GM20000 (cell line): ENCODE data around the gene ACOT8.
"Not testable (repeated sequence)": the region's sequence is repeated elsewhere in the genome, so short reads cannot be mapped to it uniquely, and the experiment has no call there.

Source experiments
- DNase-seq: peaks from one replicate; pipeline ENCODE4 v3.0.0; 2012; ENCODE audit warnings: low spot score
- CTCF ChIP-seq: IDR thresholded peaks from 2 replicates; pipeline ENCODE4 v1.5.1; 2012; ENCODE audit warnings: mild to moderate bottlenecking, control low read depth; ENCODE audit errors: extremely low read depth, missing control alignments

The ACOT8 gene

GRCh38 chr20:45882469-45883099 is 25.4 kb upstream of the ACOT8 start:
- DNase-seq, result no peak
- TF ChIP-seq CTCF, result no peak

DNA sequence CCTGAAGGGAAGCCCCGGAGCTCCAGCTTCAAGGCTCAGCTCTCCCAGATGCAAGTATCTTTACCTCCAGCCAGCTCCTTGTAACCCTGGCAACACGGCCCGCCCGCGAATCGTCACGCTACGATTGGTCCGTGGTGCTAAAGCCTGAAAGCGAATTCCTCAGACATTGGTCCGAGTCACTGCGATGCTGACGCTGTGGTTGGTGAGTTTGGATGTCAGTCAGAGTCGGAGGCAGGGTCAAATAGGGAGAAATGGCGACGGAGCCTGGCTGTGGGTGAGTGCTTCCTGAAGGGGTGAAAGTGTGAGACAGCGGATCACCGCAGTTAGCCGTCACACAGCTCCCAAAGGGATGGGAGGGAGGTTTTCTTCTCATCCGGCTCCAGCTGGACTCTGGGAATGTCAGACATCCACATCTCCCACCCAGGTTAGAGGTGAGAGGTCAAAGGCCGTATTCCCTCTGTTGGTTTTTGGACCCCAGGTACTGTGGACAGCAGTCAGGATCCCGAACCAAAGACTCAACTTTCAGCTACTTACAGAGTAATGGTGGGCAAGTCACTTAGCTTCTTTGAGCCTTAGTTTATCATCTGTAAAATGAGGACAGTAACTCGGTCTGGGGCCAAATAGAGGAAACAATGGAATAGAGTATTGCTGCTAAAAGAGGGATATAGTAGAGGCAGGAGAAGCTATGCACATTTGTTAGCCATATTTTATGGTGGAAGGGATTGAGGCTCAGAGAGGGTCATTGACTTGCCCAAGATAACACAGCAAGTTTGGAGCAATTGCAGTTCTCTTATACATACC is 24.0 kb upstream of the ACOT8 start, which contains the start of gene ZSWIM1:
ZSWIM1 (plus strand) TSS at position 240 of the 801 bp plus-strand sequence. CDS start 1,366 bp downstream, outside the sequence.
- DNase-seq, result peak; percentile 97

DNA sequence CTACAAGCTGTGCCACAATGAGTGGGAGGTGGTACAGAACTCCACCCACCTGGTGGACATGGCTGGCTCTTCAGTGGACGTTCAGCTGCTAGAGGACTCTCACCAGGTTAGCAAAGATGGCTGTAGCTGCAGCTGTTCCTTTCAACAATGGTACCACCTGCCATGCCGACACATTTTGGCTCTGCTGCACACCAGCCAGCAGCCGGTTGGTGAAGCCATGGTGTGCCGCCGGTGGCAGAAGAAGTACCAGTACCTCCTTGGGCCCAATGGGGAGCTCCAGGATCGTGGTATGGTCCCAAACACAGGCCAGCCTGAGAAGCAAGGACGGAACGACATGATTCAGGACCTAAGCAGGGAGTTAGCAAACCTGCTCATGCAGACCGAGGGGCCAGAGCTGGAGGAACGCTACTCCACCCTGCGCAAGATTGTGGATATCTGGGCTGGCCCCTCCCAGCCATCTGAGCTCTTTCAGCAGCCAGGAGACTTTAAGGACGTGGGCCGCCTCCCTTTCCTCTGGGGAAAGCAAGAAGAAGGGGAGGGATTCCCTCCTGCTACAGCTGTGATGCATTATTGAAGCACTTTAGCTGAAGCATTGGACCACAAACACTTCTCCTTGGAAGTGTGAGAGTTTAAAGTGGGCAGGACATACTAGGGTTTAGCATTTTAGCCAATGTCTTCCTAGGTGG is 21.0 kb upstream of the ACOT8 start:
- no peak for DNase-seq
- TF ChIP-seq CTCF, result no peak

More for the DNA sequence above, 24.0 kb upstream of the ACOT8 start, which contains the start of gene ZSWIM1:
- TF ChIP-seq CTCF, result no peak

DNA sequence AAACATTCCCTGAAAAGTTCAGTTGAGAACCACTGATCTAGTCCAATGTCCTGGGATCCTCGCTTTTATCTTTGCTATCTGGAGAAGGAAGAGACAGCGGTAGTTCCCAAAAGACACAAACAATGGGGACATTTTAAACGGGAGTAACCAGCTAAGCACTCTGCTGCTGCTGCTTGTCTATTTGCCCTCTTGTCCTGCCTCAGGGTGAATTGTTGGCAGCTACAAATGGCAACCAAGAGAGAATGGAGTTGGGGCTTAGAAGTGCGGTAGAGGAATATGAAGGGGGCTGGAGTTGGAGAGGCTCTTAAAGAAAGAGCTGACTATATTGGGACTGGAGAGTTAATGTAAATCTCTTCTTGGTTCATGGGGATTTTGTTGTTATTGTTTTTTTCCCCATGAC is 17.4 kb upstream of the ACOT8 start:
- no peak for DNase-seq
- no peak for TF ChIP-seq CTCF

DNA sequence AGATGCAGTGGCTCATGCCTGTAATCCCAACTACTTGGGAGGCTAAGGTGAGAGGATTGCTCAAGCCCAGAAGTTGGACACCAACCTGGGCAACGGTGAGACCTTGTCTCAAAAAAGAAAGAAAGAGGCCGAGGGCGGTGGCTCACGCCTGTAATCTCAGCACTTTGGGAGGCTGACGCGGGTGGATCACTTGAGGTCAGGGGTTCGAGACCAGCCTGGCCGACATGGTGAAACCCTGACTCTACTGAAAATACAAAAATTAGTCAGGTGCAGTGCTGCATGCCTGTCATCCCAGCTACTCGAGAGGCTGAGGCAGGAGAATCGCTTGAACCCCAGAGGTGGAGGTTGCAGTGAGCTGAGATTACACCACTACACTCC is 16.9 kb upstream of the ACOT8 start:
- DNase-seq, result not testable (repeated sequence)

- DNase-seq, result no peak
- TF ChIP-seq CTCF, result no peak
These were observed 16.4 kb upstream of the ACOT8 start for GRCh38 chr20:45873409-45874103.

GRCh38 chr20:45872626-45873025 is 15.4 kb upstream of the ACOT8 start:
- DNase-seq, result no peak
- no peak for TF ChIP-seq CTCF
